ENCODE results near the gene STK31.

GRCh38 chr7:23811540-23811939, 101.5 kb downstream of the STK31 start:
- TF ChIP-seq GATA2 (IDR thresholded peaks at IDR 0.05; ENCODE audit: low read depth, low read length) (no peak), GATA3 (IDR thresholded peaks at IDR 0.05; ENCODE audit: low read depth, low read length) (no peak)
